CD14-positive monocyte (primary cell): ENCODE results near the gene KRT38. TPM values are rescaled to one million over a fixed set of nuclear protein-coding genes. Genes with fewer than 3 reads are reported as not detected.

Experiments used
- DNase-seq, 3 donors: peaks; one replicate each; pipeline ENCODE4 v3.0.0-alpha.2; 2011 to 2022
- H2AFZ ChIP-seq: 2 replicates; pipeline ENCODE4 v1.6.0; 2012; ENCODE audit warnings: mild to moderate bottlenecking, low read depth, low read length, inconsistent platforms; ENCODE audit not compliant: insufficient read depth, poor library complexity, severe bottlenecking
- H3K27ac ChIP-seq, 2 donors: 1 replicate in 1 of 2; 2 replicates in 1 of 2; pipeline ENCODE4 v1.5.1; 2012 to 2013; ENCODE audit warnings: low read length in 2 of 2, control low read depth in 1 of 2, inconsistent platforms in 1 of 2, low read depth in 1 of 2, mild to moderate bottlenecking in 1 of 2
- H3K27me3 ChIP-seq, 2 donors: one replicate each; pipeline versions ENCODE4 v1.6.0 to v1.6.1; 2011 to 2013; ENCODE audit warnings: low read length in 2 of 2; ENCODE audit not compliant: control insufficient read depth in 2 of 2, insufficient read depth in 2 of 2
- H3K36me3 ChIP-seq, 2 donors: replicated peaks in 1 of 2; 1 replicate in 1 of 2; 2 replicates in 1 of 2; pipeline versions ENCODE4 v1.5.1 to v1.6.1; 2012 to 2013; ENCODE audit warnings: low read length in 2 of 2, control low read depth in 1 of 2, inconsistent platforms in 1 of 2, mild to moderate bottlenecking in 1 of 2; ENCODE audit not compliant: insufficient read depth in 2 of 2, control insufficient read depth in 1 of 2
- H3K4me1 ChIP-seq, 2 donors: 1 replicate in 1 of 2; 2 replicates in 1 of 2; pipeline versions ENCODE4 v1.5.1 to v1.6.1; 2012 to 2013; ENCODE audit warnings: low read length in 2 of 2, control low read depth in 1 of 2, inconsistent platforms in 1 of 2, mild to moderate bottlenecking in 1 of 2, moderate library complexity in 1 of 2; ENCODE audit not compliant: insufficient read depth in 2 of 2, control insufficient read depth in 1 of 2
- H3K4me2 ChIP-seq: replicated peaks from 2 replicates; pipeline ENCODE3; 2012; ENCODE audit warnings: low read length, moderate library complexity, mild to moderate bottlenecking; ENCODE audit not compliant: poor library complexity, severe bottlenecking; ENCODE audit errors: extremely low read depth
- H3K4me3 ChIP-seq, 3 experiments: fragments of 200-600 bp in 1 of 3; sonication (generic) in 1 of 3; replicated peaks in 1 of 3; 1 replicate in 2 of 3; 2 replicates in 1 of 3; pipeline ENCODE4 v1.5.1; 2011 to 2013; ENCODE audit warnings: low read length in 3 of 3, mild to moderate bottlenecking in 3 of 3, control low read depth in 2 of 3, low read depth in 2 of 3, inconsistent platforms in 1 of 3, moderate library complexity in 1 of 3
- H3K79me2 ChIP-seq: 2 replicates; pipeline ENCODE4 v1.6.0; 2012; ENCODE audit warnings: mild to moderate bottlenecking, control low read depth, inconsistent platforms, low read length, moderate library complexity; ENCODE audit not compliant: insufficient read depth
- H3K9ac ChIP-seq: 2 replicates; pipeline ENCODE4 v1.6.0; 2017; ENCODE audit warnings: low read length, mild to moderate bottlenecking; ENCODE audit not compliant: insufficient read depth, poor library complexity, severe bottlenecking
- H3K9me3 ChIP-seq, 2 donors: replicated peaks in 1 of 2; 1 replicate in 1 of 2; 2 replicates in 1 of 2; pipeline versions ENCODE4 v1.5.1 to v1.6.1; 2012 to 2013; ENCODE audit warnings: low read length in 2 of 2, control low read depth in 1 of 2; ENCODE audit not compliant: control insufficient read depth in 1 of 2, insufficient read depth in 1 of 2
- H4K20me1 ChIP-seq: 2 replicates; pipeline ENCODE4 v1.6.0; 2012; ENCODE audit warnings: mild to moderate bottlenecking, low read length, control low read depth, moderate library complexity; ENCODE audit not compliant: insufficient read depth
- H3K27ac Mint-ChIP-seq, 7 donors: one replicate each; pipeline ENCODE4 v1.8.0; 2020; ENCODE audit warnings: mild to moderate bottlenecking in 7 of 7, mixed read lengths in 7 of 7, moderate library complexity in 6 of 7, inconsistent platforms in 2 of 7
- H3K27me3 Mint-ChIP-seq, 3 donors: one replicate each; pipeline ENCODE4 v1.8.0; 2021 to 2022; ENCODE audit warnings: low read depth in 3 of 3, mild to moderate bottlenecking in 3 of 3, mixed read lengths in 3 of 3, moderate library complexity in 3 of 3, inconsistent platforms in 1 of 3
- H3K36me3 Mint-ChIP-seq, 2 donors: one replicate each; pipeline ENCODE4 v1.8.0; 2020; ENCODE audit warnings: mixed read lengths in 2 of 2, inconsistent platforms in 1 of 2, mild to moderate bottlenecking in 1 of 2
- H3K4me1 Mint-ChIP-seq: one replicate; pipeline ENCODE4 v1.8.0; 2020; ENCODE audit warnings: mild to moderate bottlenecking, mixed read lengths
- H3K4me3 Mint-ChIP-seq, 2 donors: one replicate each; pipeline ENCODE4 v1.8.0; 2020; ENCODE audit warnings: mild to moderate bottlenecking in 2 of 2, mixed read lengths in 2 of 2, moderate library complexity in 1 of 2
- H3K9me3 Mint-ChIP-seq, 7 donors: one replicate each; pipeline ENCODE4 v1.8.0; 2020 to 2022; ENCODE audit warnings: mixed read lengths in 7 of 7, mild to moderate bottlenecking in 6 of 7, moderate library complexity in 6 of 7, inconsistent platforms in 2 of 7
- WGBS: methylation state at CpG from one replicate; pipeline ENCODE4 v1.1.5; 2013; ENCODE audit warnings: missing lambda C conversion rate; ENCODE audit not compliant: insufficient coverage; 5-methylcytosine and 5-hydroxymethylcytosine counted together
- intact Hi-C, 2 donors: fragments of 100-400 bp; cut with micrococcal nuclease; formaldehyde crosslinking; loops; one replicate each; pipeline versions ENCODE4 v1.15.0 to v1.15.1; 2023
- polyA plus RNA-seq, 3 donors: library from polyadenylated mRNA; depleted of rRNA in 1 of 3; unstranded in 2 of 3; stranded (reverse) in 1 of 3; fragments of 300-500 nt in 2 of 3; fragments of >200 nt in 1 of 3; fragmentation: Illumina TruSeq in 2 of 3; gene quantifications; 1 replicate in 2 of 3; 2 replicates in 1 of 3; pipeline ENCODE4 v1.2.3, GENCODE V29; 2012 to 2021
- TF ChIP-seq, protein P1 (sequence below): fragments of 200-600 bp; IDR thresholded peaks from one replicate; pipeline ENCODE4 v1.8.0; 2022; ENCODE audit warnings: antibody characterized with exemption, mild to moderate bottlenecking

The KRT38 gene
- polyA plus RNA-seq, 3 donors = not detected

DNA sequence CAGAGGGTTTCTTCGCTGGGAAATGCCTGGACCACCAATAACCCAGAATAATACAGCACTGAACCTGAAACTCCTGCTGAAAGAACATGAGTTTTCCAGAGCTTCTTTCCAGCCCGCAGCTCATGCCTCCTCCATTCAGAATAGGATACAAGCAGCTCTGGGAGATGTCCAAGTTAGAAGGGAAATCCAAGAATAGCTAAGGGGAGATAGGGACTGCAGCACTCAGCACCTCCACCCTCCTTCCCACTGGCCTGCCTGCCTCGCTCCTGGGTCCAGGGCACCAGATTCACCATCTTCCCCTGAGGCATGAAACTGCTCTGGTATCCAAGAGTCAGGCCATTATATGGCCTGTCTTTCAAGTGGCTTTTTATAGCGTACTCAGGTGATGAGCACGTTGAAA, 47.5 kb downstream of the KRT38 start:
- Histone ChIP-seq H3K4me3 (no peak overlapping the region), H3K79me2 (no peaks in the 10 kb centered on the region), H4K20me1 (no peaks in the 10 kb centered on the region), H3K9ac (no peak overlapping the region), H3K27ac (no peak overlapping the region), H3K9me3 (no peaks in the 10 kb centered on the region), H2AFZ (no peak overlapping the region), H3K4me2 (no peak overlapping the region), H3K4me1 (no peaks in the 10 kb centered on the region), H3K36me3 (no peaks in the 10 kb centered on the region), H3K27me3 (peaks cover 2 to 8% of the 10 kb centered on the region in 2 donors)
- TF ChIP-seq, protein P1, sequence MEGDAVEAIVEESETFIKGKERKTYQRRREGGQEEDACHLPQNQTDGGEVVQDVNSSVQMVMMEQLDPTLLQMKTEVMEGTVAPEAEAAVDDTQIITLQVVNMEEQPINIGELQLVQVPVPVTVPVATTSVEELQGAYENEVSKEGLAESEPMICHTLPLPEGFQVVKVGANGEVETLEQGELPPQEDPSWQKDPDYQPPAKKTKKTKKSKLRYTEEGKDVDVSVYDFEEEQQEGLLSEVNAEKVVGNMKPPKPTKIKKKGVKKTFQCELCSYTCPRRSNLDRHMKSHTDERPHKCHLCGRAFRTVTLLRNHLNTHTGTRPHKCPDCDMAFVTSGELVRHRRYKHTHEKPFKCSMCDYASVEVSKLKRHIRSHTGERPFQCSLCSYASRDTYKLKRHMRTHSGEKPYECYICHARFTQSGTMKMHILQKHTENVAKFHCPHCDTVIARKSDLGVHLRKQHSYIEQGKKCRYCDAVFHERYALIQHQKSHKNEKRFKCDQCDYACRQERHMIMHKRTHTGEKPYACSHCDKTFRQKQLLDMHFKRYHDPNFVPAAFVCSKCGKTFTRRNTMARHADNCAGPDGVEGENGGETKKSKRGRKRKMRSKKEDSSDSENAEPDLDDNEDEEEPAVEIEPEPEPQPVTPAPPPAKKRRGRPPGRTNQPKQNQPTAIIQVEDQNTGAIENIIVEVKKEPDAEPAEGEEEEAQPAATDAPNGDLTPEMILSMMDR = no peak
- Mint-ChIP-seq H3K4me3 (no peak overlapping the region), H3K27ac (no peak overlapping the region), H3K36me3 (no peaks in the 10 kb centered on the region), H3K4me1 (no peaks in the 10 kb centered on the region), H3K27me3 (peaks cover 1 to 18% (median 2%) of the 10 kb centered on the region in 3 donors), H3K9me3 (peaks cover 0 to 2% (median 0%) of the 10 kb centered on the region in 7 donors)
- DNase-seq = no peak
- 88% methylated on average over 2 of the region's 5 CpGs for WGBS
- intact Hi-C loops = no loop called here

DNA sequence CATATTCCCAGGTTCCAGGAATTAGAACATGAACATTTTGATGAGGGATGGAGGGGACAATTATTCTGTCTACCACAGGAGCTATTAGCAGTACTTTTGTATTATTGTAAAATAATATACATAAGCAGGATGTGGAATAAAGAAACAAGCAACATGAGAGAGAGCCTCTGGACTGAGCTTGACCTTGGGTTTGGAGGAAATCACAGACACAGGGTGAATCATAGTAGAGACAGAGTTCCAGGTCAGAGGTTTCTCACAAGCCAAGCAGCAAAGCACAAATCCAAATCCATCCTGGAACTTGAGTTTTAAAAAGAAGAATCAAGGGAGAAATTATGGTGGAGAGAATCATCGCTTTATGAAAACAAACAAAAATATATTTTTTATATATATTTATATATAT, 48.5 kb downstream of the KRT38 start:
- H3K4me3 Mint-ChIP-seq = no peak overlapping the region
- TF ChIP-seq, protein P1 = no peak
- Histone ChIP-seq H3K4me3 (no peak overlapping the region), H3K27me3 (peaks cover 2 to 12% of the 10 kb centered on the region in 2 donors), H3K4me1 (no peaks in the 10 kb centered on the region), H3K4me2 (no peak overlapping the region), H3K9ac (no peak overlapping the region), H2AFZ (no peak overlapping the region), H3K79me2 (no peaks in the 10 kb centered on the region), H3K9me3 (peaks cover 0 to 5% of the 10 kb centered on the region in 2 donors), H3K36me3 (no peaks in the 10 kb centered on the region), H4K20me1 (no peaks in the 10 kb centered on the region), H3K27ac (no peak overlapping the region)
- no peak overlapping the region for H3K27ac Mint-ChIP-seq
- no peak for DNase-seq
- H3K36me3 Mint-ChIP-seq = no peaks in the 10 kb centered on the region
- H3K9me3 Mint-ChIP-seq = peaks cover 0 to 6% (median 4%) of the 10 kb centered on the region in 7 donors
- H3K4me1 Mint-ChIP-seq = no peaks in the 10 kb centered on the region
- WGBS = no CpG with 5 or more reads among the region's 1 CpG
- intact Hi-C loops = no loop called here
- H3K27me3 Mint-ChIP-seq = peaks cover 2 to 17% (median 2%) of the 10 kb centered on the region in 3 donors
